NCI-H774 (cell line): ENCODE results near the gene PPP1R3F.
A peak's percentile ranks its signal among the peaks of the same experiment; 100 is the strongest.

Source experiments
- DNase-seq: peaks from one replicate; lab custom pipeline; 2025; lab: John Stamatoyannopoulos, UW

The PPP1R3F gene, protein sequence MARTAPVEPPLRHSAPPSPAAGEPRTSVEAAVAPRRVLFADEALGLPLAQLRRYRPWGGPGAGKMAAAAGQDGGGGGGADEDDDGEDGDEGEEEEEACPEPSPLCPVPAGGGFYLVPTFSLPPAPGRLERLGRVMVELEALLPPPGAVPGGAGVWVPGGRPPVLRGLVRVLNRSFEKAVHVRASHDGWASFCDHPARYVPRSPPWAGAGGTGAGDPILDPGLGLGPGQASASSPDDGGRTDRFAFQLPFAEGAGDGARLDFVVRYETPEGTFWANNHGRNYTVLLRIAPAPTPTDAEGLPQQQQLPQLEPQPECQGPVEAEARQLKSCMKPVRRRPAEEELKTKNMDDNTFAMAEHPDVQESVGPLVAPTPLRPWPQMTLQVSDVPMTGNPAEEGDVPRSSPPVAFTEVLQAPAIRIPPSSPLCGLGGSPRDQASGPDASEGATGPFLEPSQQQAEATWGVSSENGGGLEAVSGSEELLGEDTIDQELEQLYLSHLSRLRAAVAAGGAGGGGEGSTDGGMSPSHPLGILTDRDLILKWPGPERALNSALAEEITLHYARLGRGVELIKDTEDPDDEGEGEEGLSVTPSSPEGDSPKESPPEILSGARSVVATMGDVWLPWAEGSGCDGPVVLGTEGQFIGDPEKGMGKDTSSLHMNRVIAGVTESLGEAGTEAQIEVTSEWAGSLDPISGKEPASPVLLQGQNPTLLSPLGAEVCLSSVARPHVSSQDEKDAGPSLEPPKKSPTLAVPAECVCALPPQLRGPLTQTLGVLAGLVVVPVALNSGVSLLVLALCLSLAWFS

GRCh38 chrX:49269767-49270248, at the start of gene PPP1R3F:
TSS of gene PPP1R3F (plus strand) at chrX:49269793. CDS start at chrX:49269870, 77 bp downstream.
- DNase-seq, result peak; percentile 40

- DNase-seq, result no peak
These were observed 49.5 kb upstream of the PPP1R3F start for GRCh38 chrX:49220100-49220499.

GRCh38 chrX:49221868-49222267, 47.7 kb upstream of the PPP1R3F start:
- DNase-seq, result no peak

DNA sequence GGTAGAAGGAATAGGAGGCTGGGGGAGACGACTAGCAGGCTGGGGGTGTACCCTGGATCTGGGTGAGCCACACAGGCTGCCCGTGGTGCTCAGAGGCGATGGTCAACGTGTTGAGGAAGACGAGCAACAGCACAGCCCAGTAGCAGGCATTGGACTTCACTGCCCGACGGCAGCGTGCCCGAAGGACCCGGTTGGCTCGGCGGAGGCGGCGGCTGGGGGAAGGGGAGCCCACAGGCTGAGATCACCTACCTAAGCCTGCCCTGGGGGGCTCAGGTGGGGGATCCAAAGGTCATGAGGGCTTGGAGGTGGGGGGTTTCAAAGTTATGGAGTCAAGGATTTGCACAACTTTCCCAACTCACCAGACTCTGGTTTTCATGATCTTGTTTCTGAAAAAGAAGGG, 43.7 kb upstream of the PPP1R3F start:
- DNase-seq, result no peak

- DNase-seq, result no peak
These were observed 42.6 kb upstream of the PPP1R3F start for GRCh38 chrX:49226946-49227345.

GRCh38 chrX:49227726-49228125, 41.9 kb upstream of the PPP1R3F start:
- no peak for DNase-seq

- DNase-seq, result no peak
These were observed 41.4 kb upstream of the PPP1R3F start for GRCh38 chrX:49228185-49228584.

DNA sequence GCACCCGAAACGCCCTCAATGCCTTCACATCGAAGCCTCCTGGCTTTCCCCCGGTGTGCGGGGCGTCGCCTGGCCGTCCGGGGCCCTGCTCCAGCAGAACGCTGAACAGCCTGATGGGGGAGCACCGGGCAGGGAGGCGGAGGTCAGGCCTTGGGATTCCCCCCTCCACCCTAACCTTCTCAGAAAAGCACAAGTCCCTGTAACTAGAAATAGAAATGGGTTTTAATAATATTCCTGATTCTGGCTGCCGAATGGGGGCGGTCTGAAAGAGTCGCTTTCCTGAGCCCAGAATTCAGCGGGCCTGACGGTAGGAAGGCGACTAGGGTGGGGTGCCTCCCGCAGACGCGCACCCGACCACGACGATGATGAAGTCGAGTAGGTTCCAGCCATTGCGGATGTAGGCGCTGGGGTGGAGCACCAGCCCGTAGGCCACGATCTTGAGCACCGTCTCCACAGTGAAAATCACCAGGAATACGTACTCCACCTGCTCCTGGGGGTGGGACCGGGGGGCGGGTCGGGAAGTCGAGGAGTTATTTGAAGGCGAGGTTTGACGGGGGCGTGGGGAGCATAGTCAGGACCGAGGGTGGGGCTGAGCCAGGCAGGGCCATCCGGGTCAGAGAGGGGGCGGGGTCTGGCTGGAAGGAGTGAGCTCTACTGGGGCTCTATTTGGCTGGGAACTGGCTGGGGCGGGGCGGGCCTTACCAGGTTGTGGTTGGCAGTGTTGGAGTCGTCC, 38.9 kb upstream of the PPP1R3F start:
- DNase-seq, result peak; percentile 53

DNA sequence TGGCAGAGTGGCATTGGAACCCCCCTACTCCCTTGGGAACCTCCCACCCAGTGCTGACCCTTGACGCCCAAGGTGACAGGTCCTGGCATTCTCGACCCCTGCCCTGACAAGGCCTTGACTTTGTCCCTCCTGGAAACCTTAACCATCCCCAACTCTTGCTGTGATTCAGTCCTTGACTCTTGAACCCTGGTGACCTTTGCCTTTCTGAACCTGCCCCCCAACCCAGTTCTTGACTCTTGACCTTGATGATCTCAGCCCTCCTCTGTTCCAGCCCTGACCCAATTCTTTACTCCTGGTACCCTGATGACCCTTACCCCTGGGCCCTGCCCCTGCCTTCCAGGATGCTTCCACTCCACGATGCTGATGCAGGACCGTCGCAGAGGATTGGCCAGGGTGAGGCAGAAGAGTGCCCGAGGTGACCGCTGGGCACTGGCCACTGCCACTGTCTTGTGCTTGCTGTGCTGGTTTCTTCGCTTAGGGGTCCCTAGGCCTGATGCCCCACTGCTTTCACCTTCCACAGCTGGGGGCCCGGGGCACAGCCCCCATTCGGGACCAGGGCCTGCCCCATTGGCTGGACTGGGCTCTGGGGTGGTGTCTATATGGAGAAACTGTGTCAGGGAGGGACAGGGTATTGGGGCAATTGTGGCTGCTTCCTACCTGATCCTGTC, 38.1 kb upstream of the PPP1R3F start:
- DNase-seq, result no peak

GRCh38 chrX:49232525-49232924, 37.1 kb upstream of the PPP1R3F start:
- no peak for DNase-seq

- no peak for DNase-seq
These were observed 36.4 kb upstream of the PPP1R3F start, which contains the start of gene CACNA1F for GRCh38 chrX:49233176-49233575. TSS of gene CACNA1F (minus strand) at chrX:49233340. CDS start at chrX:49233309, 31 bp downstream.

GRCh38 chrX:49233887-49234555, 35.6 kb upstream of the PPP1R3F start:
- DNase-seq, result no peak

- no peak for DNase-seq
These were observed 32.5 kb upstream of the PPP1R3F start for GRCh38 chrX:49237060-49237459.

GRCh38 chrX:49238735-49239134, 30.9 kb upstream of the PPP1R3F start:
- DNase-seq, result no peak

GRCh38 chrX:49242545-49243066, 27.0 kb upstream of the PPP1R3F start:
- DNase-seq, result no peak

GRCh38 chrX:49243166-49243565, 26.4 kb upstream of the PPP1R3F start:
- DNase-seq, result no peak

DNA sequence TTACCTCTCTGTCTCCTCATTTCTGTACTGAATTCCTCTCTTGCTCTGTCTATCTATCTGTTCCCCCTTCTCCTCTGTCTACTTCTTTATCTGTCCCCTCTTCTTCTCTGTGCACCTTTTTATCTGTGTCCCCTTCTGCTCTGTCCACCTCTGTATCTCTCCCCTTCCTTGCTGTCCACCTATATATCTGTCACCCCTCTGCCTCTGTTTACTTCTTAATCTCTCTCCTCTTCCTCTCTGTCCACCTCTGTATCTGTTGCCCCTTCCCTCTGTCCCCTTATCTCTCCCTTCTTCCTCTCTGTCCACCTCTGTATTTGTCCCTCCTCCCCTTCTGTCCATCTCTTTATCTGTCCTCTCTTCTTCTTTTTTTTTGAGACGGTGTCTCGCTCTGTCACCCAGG, 25.4 kb upstream of the PPP1R3F start:
- DNase-seq, result no peak

DNA sequence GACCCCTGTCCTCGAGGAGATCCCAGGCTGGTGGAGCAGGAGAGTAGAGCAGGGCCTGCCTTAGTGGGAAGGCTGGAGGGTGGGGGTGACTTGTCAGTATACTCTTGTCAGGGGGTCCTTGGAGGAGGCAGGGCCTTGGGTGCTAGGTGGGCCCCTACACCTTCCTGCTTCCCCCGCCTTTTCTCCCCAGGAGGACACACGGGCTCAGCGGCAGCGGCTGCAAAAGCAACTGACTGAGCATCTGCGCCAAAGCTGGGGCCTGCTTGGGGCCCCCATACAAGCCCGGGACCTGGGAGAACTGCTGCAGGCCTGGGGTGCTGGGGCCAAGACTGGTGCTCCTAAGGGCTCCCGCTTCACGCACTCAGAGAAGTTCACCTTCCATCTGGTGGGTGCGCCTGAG, 23.1 kb upstream of the PPP1R3F start:
- DNase-seq, result no peak

DNA sequence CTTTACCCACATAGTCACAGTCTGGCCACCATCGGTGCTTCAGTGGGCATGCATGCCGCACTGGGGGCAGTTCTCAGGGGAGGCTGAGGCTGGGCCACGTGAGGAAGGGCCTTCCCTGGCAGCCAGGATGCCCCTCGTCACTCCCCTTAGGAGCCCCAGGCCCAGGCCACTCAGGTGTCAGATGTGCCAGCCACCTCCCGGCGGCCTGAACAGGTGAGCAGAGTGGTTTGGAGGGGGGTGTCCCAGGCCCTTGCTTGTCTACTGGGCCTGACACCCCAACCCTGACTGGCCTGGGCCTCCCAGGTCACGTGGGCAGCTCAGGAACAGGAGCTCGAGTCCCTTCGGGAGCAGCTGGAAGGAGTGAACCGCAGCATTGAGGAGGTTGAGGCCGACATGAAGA, 22.2 kb upstream of the PPP1R3F start:
- no peak for DNase-seq

- DNase-seq, result no peak
These were observed 21.4 kb upstream of the PPP1R3F start for GRCh38 chrX:49247916-49248811.
